HepG2 (cell line): Measurements from ENCODE around the gene MRPL51. TPM values are rescaled to one million over a fixed set of nuclear protein-coding genes. Genes with fewer than 3 reads are reported as not detected.

Source experiments
- EEA1 ChIP-seq: sonication (generic); formaldehyde crosslinking; IDR thresholded peaks from 2 replicates; pipeline ENCODE4 v1.5.1; 2020; ENCODE audit warnings: mild to moderate bottlenecking, missing genetic modification reagents, borderline replicate concordance
- FIP1L1 ChIP-seq: fragments of 200-400 bp; formaldehyde crosslinking; IDR thresholded peaks from 2 replicates; pipeline ENCODE4 v1.6.1; 2018; ENCODE audit warnings: low read depth, mild to moderate bottlenecking, low read length, moderate library complexity, borderline replicate concordance; ENCODE audit not compliant: insufficient read depth
- GRHL1 ChIP-seq: sonication (generic); formaldehyde crosslinking; conservative IDR thresholded peaks from 2 replicates; pipeline ENCODE4 v1.8.0; 2022; ENCODE audit warnings: missing genetic modification reagents
- ISX ChIP-seq: sonication (generic); formaldehyde crosslinking; conservative IDR thresholded peaks from 2 replicates; pipeline ENCODE4 v1.5.0; 2020; ENCODE audit warnings: missing genetic modification reagents
- NFYC ChIP-seq: IDR thresholded peaks from 2 replicates; pipeline ENCODE4 v1.6.1; 2016; ENCODE audit warnings: missing genetic modification reagents, missing compliant biosample characterization
- NR2F6 ChIP-seq, 2 experiments: IDR thresholded peaks; 2 replicates each; pipeline ENCODE4 v1.6.1; 2016; ENCODE audit warnings: antibody characterized with exemption in 1 of 2, mild to moderate bottlenecking in 1 of 2
- SMC3 ChIP-seq: IDR thresholded peaks from 2 replicates; pipeline ENCODE4 v1.6.1; 2011; ENCODE audit warnings: low read length, improper control_type of control experiment
- USF2 ChIP-seq, 2 experiments: sonication (generic) in 1 of 2; formaldehyde crosslinking in 1 of 2; IDR thresholded peaks; 2 replicates each; pipeline versions ENCODE4 v1.5.1 to v1.6.1; 2011 to 2020; ENCODE audit warnings: borderline replicate concordance in 1 of 2, low read depth in 1 of 2, low read length in 1 of 2, mild to moderate bottlenecking in 1 of 2, missing genetic modification reagents in 1 of 2, moderate library complexity in 1 of 2
- ZNF362 ChIP-seq: sonication (generic); formaldehyde crosslinking; IDR thresholded peaks from 2 replicates; pipeline ENCODE4 v1.4.0; 2020; ENCODE audit warnings: missing genetic modification reagents, mild to moderate bottlenecking, borderline replicate concordance
- ZNF407 ChIP-seq: sonication (generic); formaldehyde crosslinking; IDR thresholded peaks from one replicate; pipeline ENCODE4 v1.5.1; 2020; ENCODE audit warnings: mild to moderate bottlenecking, missing genetic modification reagents; ENCODE audit errors: not compliant biosample characterization
- ZNF547 ChIP-seq: sonication (generic); formaldehyde crosslinking; IDR thresholded peaks from 2 replicates; pipeline ENCODE4 v1.5.1; 2020; ENCODE audit warnings: mild to moderate bottlenecking, missing genetic modification reagents
- ZNF670 ChIP-seq: sonication (generic); formaldehyde crosslinking; IDR thresholded peaks from 2 replicates; pipeline ENCODE4 v1.8.0; 2022; ENCODE audit warnings: mild to moderate bottlenecking, missing genetic modification reagents, borderline replicate concordance
- polyA plus RNA-seq, 8 experiments: library from polyadenylated mRNA; depleted of rRNA in 3 of 8; stranded (reverse) in 7 of 8; unstranded in 1 of 8; fragments of >200 nt; fragmentation: Illumina TruSeq in 4 of 8; extraction: Trizol in 4 of 8; gene quantifications; 2 replicates each; pipeline versions ENCODE4 v1.2.1 to v1.2.3, GENCODE V29; 2011 to 2016; ENCODE audit warnings: low read depth in 4 of 8, missing spikeins in 1 of 8, mixed read lengths in 1 of 8; ENCODE audit not compliant: insufficient read depth in 1 of 8
- total RNA-seq, 5 experiments: library from RNA; depleted of rRNA; stranded (reverse); fragments of >200 nt; fragmentation: Illumina TruSeq; extraction: Trizol; gene quantifications; 2 replicates each; pipeline ENCODE4 v1.2.3, GENCODE V29; 2016; ENCODE audit warnings: low read depth in 1 of 5

Gene MRPL51
- total and polyA plus RNA-seq, 2 of the 13 experiments (the other 11 are each of a cell fraction or from before 2014, with no cell fraction given) = 64.8 to 278 TPM

GRCh38 chr12:6534945-6535696 is 42.1 kb upstream of the MRPL51 start (continued):
- TF ChIP-seq ZNF407 (CRISPR knock-in tag) (no peak), ZNF362 (no peak), FIP1L1 (no peak), NR2F6 (IDR thresholded peaks at IDR 0.05) (no peak), NR2F6 (CRISPR knock-in tag; IDR thresholded peaks at IDR 0.05) (no peak), ISX (no peak), ZNF547 (CRISPR knock-in tag) (no peak), SMC3 (no peak), NFYC (no peak), EEA1 (0 out of 2 replicates have a peak, but pooled peaks have one; percentile 1), USF2 (IDR thresholded peaks at IDR 0.05; ENCODE audit: low read depth, low read length) (peak; percentile 53), USF2 (CRISPR knock-in tag; IDR thresholded peaks at IDR 0.05; ENCODE audit: borderline replicate concordance) (peak; percentile 89; the same call in 1 of the 2 replicates), ZNF670 (CRISPR knock-in tag) (no peak), GRHL1 (CRISPR knock-in tag) (no peak)
